Liver (tissue), 9 donors: Measurements from ENCODE around the gene FZD7. TPM values are rescaled to one million over a fixed set of nuclear protein-coding genes. Genes with fewer than 3 reads are reported as not detected.

Experiments used
- DNase-seq: peaks from one replicate; pipeline ENCODE4 v3.0.0-alpha.2; 2017; ENCODE audit warnings: low spot score
- H3K27ac ChIP-seq, 2 donors: one replicate each; pipeline ENCODE4 v1.7.0; 2013; ENCODE audit warnings: inconsistent platforms in 2 of 2, low read length in 2 of 2, control low read depth in 1 of 2, low read depth in 1 of 2, mild to moderate bottlenecking in 1 of 2
- H3K27me3 ChIP-seq, 4 donors: one replicate each; pipeline versions ENCODE4 v1.6.1 to v1.7.0; 2013; ENCODE audit warnings: low read length in 3 of 4, inconsistent platforms in 1 of 4, mild to moderate bottlenecking in 1 of 4, moderate library complexity in 1 of 4; ENCODE audit not compliant: control insufficient read depth in 4 of 4, insufficient read depth in 4 of 4
- H3K36me3 ChIP-seq, 4 donors: one replicate each; pipeline versions ENCODE4 v1.6.1 to v1.7.0; 2013; ENCODE audit warnings: low read length in 3 of 4, mild to moderate bottlenecking in 3 of 4, low read depth in 1 of 4, moderate library complexity in 1 of 4; ENCODE audit not compliant: control insufficient read depth in 4 of 4, insufficient read depth in 3 of 4
- H3K4me1 ChIP-seq, 4 donors: one replicate each; pipeline versions ENCODE4 v1.6.1 to v1.7.0; 2013; ENCODE audit warnings: low read length in 3 of 4, mild to moderate bottlenecking in 3 of 4, moderate library complexity in 1 of 4; ENCODE audit not compliant: control insufficient read depth in 4 of 4, insufficient read depth in 4 of 4
- H3K4me3 ChIP-seq, 3 donors: one replicate each; pipeline versions ENCODE4 v1.6.1 to v1.7.0; 2013; ENCODE audit warnings: low read length in 3 of 3, control low read depth in 1 of 3, low read depth in 1 of 3, mild to moderate bottlenecking in 1 of 3
- H3K9ac ChIP-seq, 2 donors: one replicate each; pipeline ENCODE4 v1.7.0; 2013; ENCODE audit warnings: low read length in 2 of 2, mild to moderate bottlenecking in 2 of 2, moderate library complexity in 2 of 2, control low read depth in 1 of 2, low read depth in 1 of 2
- H3K9me3 ChIP-seq, 4 donors: one replicate each; pipeline versions ENCODE4 v1.6.1 to v1.7.0; 2013; ENCODE audit warnings: low read length in 3 of 4; ENCODE audit not compliant: control insufficient read depth in 4 of 4
- CTCF ChIP-seq: fragments of 150-350 bp; IDR thresholded peaks from 2 replicates; pipeline ENCODE4 v1.5.1; 2017; ENCODE audit warnings: improper control_type of control experiment, low read depth, low read length; ENCODE audit not compliant: missing input control
- EGR1 ChIP-seq, 2 donors: IDR thresholded peaks; 2 replicates each; pipeline ENCODE4 v1.6.1; 2016 to 2018; ENCODE audit warnings: antibody characterized with exemption in 2 of 2, low read depth in 2 of 2
- FOXA1 ChIP-seq: IDR thresholded peaks from 2 replicates; pipeline ENCODE4 v1.6.1; 2016; ENCODE audit warnings: antibody characterized with exemption
- FOXA2 ChIP-seq: IDR thresholded peaks from 2 replicates; pipeline ENCODE4 v1.6.1; 2016; ENCODE audit warnings: antibody characterized with exemption
- GABPA ChIP-seq, 2 donors: IDR thresholded peaks in 1 of 2; conservative IDR thresholded peaks in 1 of 2; 2 replicates each; pipeline ENCODE4 v1.6.1; 2016; ENCODE audit warnings: antibody characterized with exemption in 2 of 2, mild to moderate bottlenecking in 1 of 2, moderate library complexity in 1 of 2
- HNF4A ChIP-seq, 2 donors: conservative IDR thresholded peaks; 2 replicates each; pipeline ENCODE4 v1.6.1; 2016; ENCODE audit warnings: antibody characterized with exemption in 2 of 2, mild to moderate bottlenecking in 2 of 2
- HNF4G ChIP-seq: IDR thresholded peaks from 2 replicates; pipeline ENCODE4 v1.6.1; 2016; ENCODE audit warnings: antibody characterized with exemption
- JUND ChIP-seq, 2 donors: IDR thresholded peaks; 2 replicates each; pipeline ENCODE4 v1.6.1; 2016; ENCODE audit warnings: antibody characterized with exemption in 2 of 2
- MAX ChIP-seq: IDR thresholded peaks from 2 replicates; pipeline ENCODE4 v1.6.1; 2016; ENCODE audit warnings: antibody characterized with exemption
- NR2F2 ChIP-seq: IDR thresholded peaks from 2 replicates; pipeline ENCODE4 v1.6.1; 2016; ENCODE audit warnings: antibody characterized with exemption
- RAD21 ChIP-seq, 2 donors: IDR thresholded peaks; 2 replicates each; pipeline ENCODE4 v1.6.1; 2016; ENCODE audit warnings: antibody characterized with exemption in 2 of 2, mild to moderate bottlenecking in 2 of 2
- REST ChIP-seq: IDR thresholded peaks from 2 replicates; pipeline ENCODE4 v1.6.1; 2016; ENCODE audit warnings: antibody characterized with exemption, mild to moderate bottlenecking
- RXRA ChIP-seq, 2 donors: IDR thresholded peaks; 2 replicates each; pipeline ENCODE4 v1.6.1; 2017 to 2018; ENCODE audit warnings: antibody characterized with exemption in 2 of 2, mild to moderate bottlenecking in 1 of 2
- SP1 ChIP-seq: IDR thresholded peaks from 2 replicates; pipeline ENCODE4 v1.6.1; 2018; ENCODE audit warnings: antibody characterized with exemption, mild to moderate bottlenecking
- TAF1 ChIP-seq: conservative IDR thresholded peaks from 2 replicates; pipeline ENCODE4 v1.6.1; 2016; ENCODE audit warnings: antibody characterized with exemption, mild to moderate bottlenecking
- YY1 ChIP-seq: IDR thresholded peaks from 2 replicates; pipeline ENCODE4 v1.6.1; 2016; ENCODE audit warnings: antibody characterized with exemption, mild to moderate bottlenecking
- ZBTB33 ChIP-seq: IDR thresholded peaks from 2 replicates; pipeline ENCODE4 v1.6.1; 2016; ENCODE audit warnings: antibody characterized with exemption
- WGBS: extraction: QIAGEN DNeasy Blood & Tissue Kit; methylation state at CpG from one replicate; pipeline ENCODE4 v1.1.7; 2013; 5-methylcytosine and 5-hydroxymethylcytosine counted together
- polyA plus RNA-seq, 2 donors: library from polyadenylated mRNA; stranded (reverse) in 1 of 2; unstranded in 1 of 2; fragments of 200-250 nt in 1 of 2; fragments of >200 nt in 1 of 2; fragmentation: Nextera tagmentation in 1 of 2; extraction: Ambion mirVana in 1 of 2; gene quantifications; one replicate each; pipeline versions ENCODE4 v1.2.1 to v1.2.3, GENCODE V29; 2013 to 2015
- total RNA-seq, 2 donors: library from RNA; depleted of rRNA; stranded (reverse); fragments of >200 nt; gene quantifications; one replicate each; pipeline ENCODE4 v1.2.3, GENCODE V29; 2014
- TF ChIP-seq, protein P1 (sequence below): IDR thresholded peaks from 2 replicates; pipeline ENCODE4 v1.6.1; 2016; ENCODE audit warnings: antibody characterized with exemption
- donor health status: healthy.
- donor health status: healthy.
- donor health status: healthy.
- donor health status: healthy.
- donor health status: healthy.

FZD7 gene
- total and polyA plus RNA-seq, 4 donors = 0.21 to 1.5 (median 0.92) TPM

- Histone ChIP-seq H3K9me3 (no peaks in the 10 kb centered on the region), H3K27me3 (peaks cover 0 to 2% (median 0%) of the 10 kb centered on the region in 4 donors), H3K27ac (no peak overlapping the region), H3K9ac (no peak overlapping the region), H3K4me3 (no peak overlapping the region), H3K36me3 (no peaks in the 10 kb centered on the region), H3K4me1 (no peaks in the 10 kb centered on the region)
- no peak for TF ChIP-seq FOXA1
- TF ChIP-seq RXRA (IDR thresholded peaks at IDR 0.05) = no peak
- TF ChIP-seq SP1 = no peak
- no peak for TF ChIP-seq JUND (IDR thresholded peaks at IDR 0.05)
- TF ChIP-seq NR2F2 = no peak
- TF ChIP-seq CTCF = no peak
- TF ChIP-seq RAD21 (IDR thresholded peaks at IDR 0.05) = no peak
- TF ChIP-seq MAX = no peak
- no peak for TF ChIP-seq HNF4A (conservative IDR thresholded peaks at IDR 0.05)
- no peak for TF ChIP-seq EGR1 (IDR thresholded peaks at IDR 0.05; ENCODE audit: low read depth in 2 of 2)
- no peak for TF ChIP-seq FOXA2
- no peak for TF ChIP-seq YY1
- no peak for TF ChIP-seq TAF1
- no peak for TF ChIP-seq HNF4G
- no peak for TF ChIP-seq GABPA (IDR thresholded peaks at IDR 0.05 in 1 of 2, conservative IDR thresholded peaks at IDR 0.05 in 1 of 2)
- TF ChIP-seq ZBTB33 = no peak
- TF ChIP-seq REST = no peak
- TF ChIP-seq, protein P1, sequence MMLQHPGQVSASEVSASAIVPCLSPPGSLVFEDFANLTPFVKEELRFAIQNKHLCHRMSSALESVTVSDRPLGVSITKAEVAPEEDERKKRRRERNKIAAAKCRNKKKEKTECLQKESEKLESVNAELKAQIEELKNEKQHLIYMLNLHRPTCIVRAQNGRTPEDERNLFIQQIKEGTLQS = no peak
- no peak for DNase-seq
These were observed 11.1 kb downstream of the FZD7 start for GRCh38 chr2:202044777-202045176.

GRCh38 chr2:202046572-202046971 lies 12.9 kb downstream of the FZD7 start:
- Histone ChIP-seq H3K36me3 (no peaks in the 10 kb centered on the region), H3K9me3 (no peaks in the 10 kb centered on the region), H3K4me3 (no peak overlapping the region), H3K27ac (no peak overlapping the region), H3K9ac (no peak overlapping the region), H3K27me3 (no peaks in the 10 kb centered on the region), H3K4me1 (no peaks in the 10 kb centered on the region)
- 91% methylated on average over 7 of the region's 7 CpGs for WGBS
- no peak for DNase-seq
- TF ChIP-seq HNF4G (no peak), NR2F2 (no peak), GABPA (IDR thresholded peaks at IDR 0.05 in 1 of 2, conservative IDR thresholded peaks at IDR 0.05 in 1 of 2) (no peak), JUND (IDR thresholded peaks at IDR 0.05) (no peak), CTCF (no peak), HNF4A (conservative IDR thresholded peaks at IDR 0.05) (no peak), FOXA1 (no peak), SP1 (no peak), RXRA (IDR thresholded peaks at IDR 0.05) (no peak), REST (no peak), YY1 (no peak)
- TF ChIP-seq, protein P1 = no peak
